Measurements from ENCODE around the gene NR1I2.

NR1I2 gene

DNA sequence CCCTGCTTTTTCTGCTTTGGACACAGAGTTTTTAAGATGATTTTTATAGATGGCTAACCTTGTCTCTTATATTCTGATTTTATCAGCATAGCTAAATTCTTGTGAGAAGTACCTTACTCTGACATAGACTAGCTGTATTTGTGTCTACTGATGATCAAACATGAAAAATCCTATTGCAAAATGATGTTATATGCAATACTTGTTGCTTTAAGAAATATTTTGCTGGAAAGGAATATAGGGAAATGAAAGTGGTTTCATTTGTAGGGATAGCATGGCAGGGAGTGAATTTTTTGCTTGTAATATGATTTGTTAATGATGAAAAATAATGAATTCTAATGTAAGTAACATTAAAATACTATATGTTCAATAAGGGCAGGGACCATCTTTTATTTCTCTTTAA is 43.2 kb upstream of the NR1I2 start:
- no peak for ATAC-seq
- TF ChIP-seq ESRRG (CRISPR knock-in tag; IDR thresholded peaks at IDR 0.05): no peak
- TF ChIP-seq ZC3H10 (CRISPR knock-in tag; IDR thresholded peaks at IDR 0.05): no peak
- no peak for TF ChIP-seq TSHZ2 (CRISPR knock-in tag; IDR thresholded peaks at IDR 0.05)
- TF ChIP-seq PPARA (CRISPR knock-in tag; IDR thresholded peaks at IDR 0.05; ENCODE audit: borderline replicate concordance): no peak
- TF ChIP-seq SNAI2 (CRISPR knock-in tag; IDR thresholded peaks at IDR 0.05): no peak
- no peak for TF ChIP-seq BACH2 (CRISPR knock-in tag; IDR thresholded peaks at IDR 0.05; ENCODE audit: borderline replicate concordance)
- TF ChIP-seq ISL1 (CRISPR knock-in tag; IDR thresholded peaks at IDR 0.05): no peak
- TF ChIP-seq CREB5 (CRISPR knock-in tag; IDR thresholded peaks at IDR 0.05; ENCODE audit: low read depth): no peak
- TF ChIP-seq, protein P1, sequence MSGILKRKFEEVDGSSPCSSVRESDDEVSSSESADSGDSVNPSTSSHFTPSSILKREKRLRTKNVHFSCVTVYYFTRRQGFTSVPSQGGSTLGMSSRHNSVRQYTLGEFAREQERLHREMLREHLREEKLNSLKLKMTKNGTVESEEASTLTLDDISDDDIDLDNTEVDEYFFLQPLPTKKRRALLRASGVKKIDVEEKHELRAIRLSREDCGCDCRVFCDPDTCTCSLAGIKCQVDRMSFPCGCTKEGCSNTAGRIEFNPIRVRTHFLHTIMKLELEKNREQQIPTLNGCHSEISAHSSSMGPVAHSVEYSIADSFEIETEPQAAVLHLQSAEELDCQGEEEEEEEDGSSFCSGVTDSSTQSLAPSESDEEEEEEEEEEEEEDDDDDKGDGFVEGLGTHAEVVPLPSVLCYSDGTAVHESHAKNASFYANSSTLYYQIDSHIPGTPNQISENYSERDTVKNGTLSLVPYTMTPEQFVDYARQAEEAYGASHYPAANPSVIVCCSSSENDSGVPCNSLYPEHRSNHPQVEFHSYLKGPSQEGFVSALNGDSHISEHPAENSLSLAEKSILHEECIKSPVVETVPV (CRISPR knock-in tag; IDR thresholded peaks at IDR 0.05): no peak
- no peak for TF ChIP-seq CSDC2 (CRISPR knock-in tag; IDR thresholded peaks at IDR 0.05)
- TF ChIP-seq POU6F1 (CRISPR knock-in tag; IDR thresholded peaks at IDR 0.05; ENCODE audit: borderline replicate concordance, low read depth): no peak
- TF ChIP-seq ARNTL (CRISPR knock-in tag; IDR thresholded peaks at IDR 0.05; ENCODE audit: borderline replicate concordance, low read depth): no peak
- no peak for TF ChIP-seq ZNF8 (CRISPR knock-in tag; IDR thresholded peaks at IDR 0.05)
- TF ChIP-seq ZNF70 (CRISPR knock-in tag; IDR thresholded peaks at IDR 0.05): no peak
- no peak for TF ChIP-seq GLIS3 (CRISPR knock-in tag; IDR thresholded peaks at IDR 0.05)
- no peak for TF ChIP-seq TCF4 (CRISPR knock-in tag; IDR thresholded peaks at IDR 0.05; ENCODE audit: borderline replicate concordance)
- TF ChIP-seq RARB (CRISPR knock-in tag; IDR thresholded peaks at IDR 0.05): no peak
- no peak for TF ChIP-seq OSR1 (CRISPR knock-in tag; IDR thresholded peaks at IDR 0.05)
- TF ChIP-seq ZFP30 (CRISPR knock-in tag; IDR thresholded peaks at IDR 0.05): no peak

DNA sequence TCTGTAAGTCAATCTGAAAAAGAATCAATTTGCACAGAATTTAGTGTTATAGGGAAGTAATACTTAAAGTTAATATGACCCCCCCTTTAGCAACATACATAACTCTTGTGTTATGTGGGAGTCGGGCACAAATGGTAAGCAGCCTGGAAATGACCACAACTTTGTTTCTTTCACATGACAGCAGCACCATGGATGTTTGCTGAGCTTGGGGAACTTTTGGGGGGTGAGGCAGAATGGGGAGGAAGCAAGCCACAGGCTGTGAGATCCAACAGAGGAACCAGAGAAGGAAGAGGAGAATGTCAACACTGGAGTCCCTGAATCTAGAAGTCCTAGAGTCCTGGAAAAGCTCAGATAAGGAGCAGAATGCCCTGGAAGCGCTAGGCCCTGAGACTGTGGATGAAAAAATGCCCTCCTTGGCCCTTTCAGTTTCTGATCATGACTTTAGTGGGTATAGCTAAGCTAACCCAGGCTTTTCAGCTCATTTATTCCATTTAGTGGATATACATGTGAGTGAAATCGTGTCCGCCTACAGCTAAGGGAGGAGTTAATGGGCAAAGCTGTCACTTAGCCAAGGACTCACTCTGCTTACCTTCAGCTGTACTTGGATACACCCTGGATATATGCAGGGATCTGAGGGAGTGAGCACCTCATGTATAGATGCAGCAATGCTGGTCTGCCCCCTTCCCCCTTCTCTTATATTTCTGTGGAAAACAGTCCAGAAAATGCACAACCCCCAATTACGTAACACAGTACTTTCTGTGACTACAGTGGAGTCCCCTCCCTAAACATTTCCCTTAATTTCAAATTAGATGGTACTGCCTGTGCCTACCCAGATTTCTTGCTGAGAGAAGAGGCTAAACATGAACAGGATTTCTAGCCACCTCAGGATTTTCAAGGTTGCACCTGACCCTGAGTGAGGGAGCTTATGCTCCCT is 40.0 kb upstream of the NR1I2 start:
- ATAC-seq: no peak
- TF ChIP-seq ZFP3 (CRISPR knock-in tag; IDR thresholded peaks at IDR 0.05) (no peak), ZNF8 (CRISPR knock-in tag; IDR thresholded peaks at IDR 0.05) (no peak), BACH2 (CRISPR knock-in tag; IDR thresholded peaks at IDR 0.05; ENCODE audit: borderline replicate concordance) (no peak), GLIS3 (CRISPR knock-in tag; IDR thresholded peaks at IDR 0.05) (no peak), PPARA (CRISPR knock-in tag; IDR thresholded peaks at IDR 0.05; ENCODE audit: borderline replicate concordance) (no peak), ZC3H10 (CRISPR knock-in tag; IDR thresholded peaks at IDR 0.05) (no peak), OSR1 (CRISPR knock-in tag; IDR thresholded peaks at IDR 0.05) (no peak), RARB (CRISPR knock-in tag; IDR thresholded peaks at IDR 0.05) (no peak), TSHZ2 (CRISPR knock-in tag; IDR thresholded peaks at IDR 0.05) (no peak), CREB5 (CRISPR knock-in tag; IDR thresholded peaks at IDR 0.05; ENCODE audit: low read depth) (no peak), TCF4 (CRISPR knock-in tag; IDR thresholded peaks at IDR 0.05; ENCODE audit: borderline replicate concordance) (no peak)
- TF ChIP-seq, protein P2, sequence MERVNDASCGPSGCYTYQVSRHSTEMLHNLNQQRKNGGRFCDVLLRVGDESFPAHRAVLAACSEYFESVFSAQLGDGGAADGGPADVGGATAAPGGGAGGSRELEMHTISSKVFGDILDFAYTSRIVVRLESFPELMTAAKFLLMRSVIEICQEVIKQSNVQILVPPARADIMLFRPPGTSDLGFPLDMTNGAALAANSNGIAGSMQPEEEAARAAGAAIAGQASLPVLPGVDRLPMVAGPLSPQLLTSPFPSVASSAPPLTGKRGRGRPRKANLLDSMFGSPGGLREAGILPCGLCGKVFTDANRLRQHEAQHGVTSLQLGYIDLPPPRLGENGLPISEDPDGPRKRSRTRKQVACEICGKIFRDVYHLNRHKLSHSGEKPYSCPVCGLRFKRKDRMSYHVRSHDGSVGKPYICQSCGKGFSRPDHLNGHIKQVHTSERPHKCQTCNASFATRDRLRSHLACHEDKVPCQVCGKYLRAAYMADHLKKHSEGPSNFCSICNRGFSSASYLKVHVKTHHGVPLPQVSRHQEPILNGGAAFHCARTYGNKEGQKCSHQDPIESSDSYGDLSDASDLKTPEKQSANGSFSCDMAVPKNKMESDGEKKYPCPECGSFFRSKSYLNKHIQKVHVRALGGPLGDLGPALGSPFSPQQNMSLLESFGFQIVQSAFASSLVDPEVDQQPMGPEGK (CRISPR knock-in tag; IDR thresholded peaks at IDR 0.05; ENCODE audit: borderline replicate concordance): no peak

All from SK-N-SH treated with all-trans-retinoic acid at 6 μM for 48 hours (cell line).